H1 (cell line): ENCODE results near the gene LINC01488. TPM values are rescaled to one million over a fixed set of nuclear protein-coding genes. Genes with fewer than 3 reads are reported as not detected.

Experiments
- CTCF ChIA-PET: fragments of 300-600 bp; sonication (Branson Sonifier 250); formaldehyde crosslinking; loops from one replicate; lab custom pipeline; 2021; ENCODE audit not compliant: partially characterized antibody; lab: Charles Lee
- POLR2A ChIA-PET: fragments of 300-600 bp; sonication (Branson Sonifier 250); formaldehyde crosslinking; loops from one replicate; lab custom pipeline; 2021; ENCODE audit warnings: inconsistent platforms; ENCODE audit not compliant: partially characterized antibody; lab: Charles Lee
- DNase-seq, 2 experiments: peaks; one replicate each; pipeline versions ENCODE4 v3.0.0 to v3.0.0-alpha.2; 2010 to 2022; ENCODE audit warnings: low spot score in 2 of 2, low read depth in 1 of 2, mixed read lengths in 1 of 2
- FAIRE-seq: peaks from 2 replicates; lab custom pipeline; 2011; peaks lifted over from hg19 to GRCh38; lab: Jason Lieb, UNC
- H2AFZ ChIP-seq: 2 replicates; pipeline ENCODE4 v1.8.1; 2012; ENCODE audit warnings: low read length, inconsistent platforms
- H2AK5ac ChIP-seq: 2 replicates; pipeline ENCODE4 v1.6.1; 2013; ENCODE audit warnings: low read depth, low read length
- H2BK120ac ChIP-seq: replicated peaks from 2 replicates; pipeline ENCODE3; 2013; ENCODE audit warnings: low read depth, low read length, inconsistent platforms
- H2BK12ac ChIP-seq: 2 replicates; pipeline ENCODE4 v1.6.1; 2013; ENCODE audit warnings: low read depth, low read length
- H2BK15ac ChIP-seq: 2 replicates; pipeline ENCODE4 v1.6.1; 2013; ENCODE audit warnings: low read length
- H2BK20ac ChIP-seq: 2 replicates; pipeline ENCODE4 v1.6.1; 2013; ENCODE audit warnings: low read length
- H2BK5ac ChIP-seq: 2 replicates; pipeline ENCODE4 v1.6.1; 2013; ENCODE audit warnings: low read depth, low read length
- H3K14ac ChIP-seq: 2 replicates; pipeline ENCODE4 v1.6.1; 2013; ENCODE audit warnings: inconsistent platforms; ENCODE audit not compliant: insufficient read length
- H3K18ac ChIP-seq: 2 replicates; pipeline ENCODE4 v1.6.1; 2013; ENCODE audit warnings: low read length; ENCODE audit errors: extremely low read depth
- H3K23ac ChIP-seq: 2 replicates; pipeline ENCODE4 v1.6.1; 2013; ENCODE audit warnings: inconsistent platforms; ENCODE audit not compliant: insufficient read length
- H3K23me2 ChIP-seq: 2 replicates; pipeline ENCODE4 v1.6.1; 2013; ENCODE audit warnings: low read depth, low read length
- H3K27ac ChIP-seq: 2 replicates; pipeline ENCODE4 v1.6.1; 2011; ENCODE audit warnings: low read depth, low read length, inconsistent platforms
- H3K27me3 ChIP-seq, 4 experiments: replicated peaks in 1 of 4; 1 replicate in 1 of 4; 2 replicates in 3 of 4; pipeline versions ENCODE4 v1.6.1 to v1.8.1; 2011 to 2013; ENCODE audit warnings: low read length in 3 of 4, mild to moderate bottlenecking in 3 of 4, inconsistent platforms in 2 of 4, mixed read lengths in 2 of 4, moderate library complexity in 1 of 4; ENCODE audit not compliant: control insufficient read depth in 3 of 4, insufficient read depth in 3 of 4; ENCODE audit errors: extremely low read depth in 1 of 4
- H3K36me3 ChIP-seq, 4 experiments: 2 replicates each; pipeline versions ENCODE4 v1.6.1 to v1.8.1; 2011 to 2013; ENCODE audit warnings: mild to moderate bottlenecking in 4 of 4, low read length in 3 of 4, moderate library complexity in 2 of 4, control low read depth in 1 of 4, inconsistent platforms in 1 of 4; ENCODE audit not compliant: insufficient read depth in 4 of 4, control insufficient read depth in 2 of 4
- H3K4ac ChIP-seq: replicated peaks from 2 replicates; pipeline ENCODE3; 2013; ENCODE audit warnings: low read length, low read depth, mixed read lengths, inconsistent platforms; ENCODE audit not compliant: insufficient read length
- H3K4me1 ChIP-seq, 4 experiments: replicated peaks in 1 of 4; 1 replicate in 1 of 4; 2 replicates in 3 of 4; pipeline versions ENCODE4 v1.6.1 to v1.8.1; 2011 to 2013; ENCODE audit warnings: low read length in 3 of 4, inconsistent platforms in 2 of 4, mixed read lengths in 1 of 4; ENCODE audit not compliant: insufficient read depth in 4 of 4, control insufficient read depth in 3 of 4
- H3K4me2 ChIP-seq, 2 experiments: 2 replicates each; pipeline versions ENCODE4 v1.6.1 to v1.8.1; 2011 to 2013; ENCODE audit warnings: low read depth in 2 of 2, low read length in 2 of 2, control low read depth in 1 of 2, inconsistent platforms in 1 of 2, mild to moderate bottlenecking in 1 of 2; ENCODE audit not compliant: insufficient read depth in 1 of 2
- H3K4me3 ChIP-seq, 4 experiments: fragments of 200-600, 300-600 bp in 1 of 4; sonication (generic), shearing (Covaris generic), sonication (Bioruptor Twin) in 1 of 4; 2 replicates each; pipeline versions ENCODE4 v1.5.1 to v1.8.1; 2011 to 2016; ENCODE audit warnings: low read length in 4 of 4, low read depth in 3 of 4, control low read depth in 2 of 4, inconsistent platforms in 2 of 4, mild to moderate bottlenecking in 2 of 4, mixed read lengths in 1 of 4, moderate library complexity in 1 of 4; ENCODE audit not compliant: insufficient read depth in 2 of 4; ENCODE audit errors: extremely low read depth in 1 of 4
- H3K56ac ChIP-seq: replicated peaks from 2 replicates; pipeline ENCODE3; 2013; ENCODE audit warnings: low read depth, mild to moderate bottlenecking, mixed read lengths, low read length, inconsistent platforms; ENCODE audit not compliant: insufficient read length
- H3K79me1 ChIP-seq: 2 replicates; pipeline ENCODE4 v1.6.1; 2013; ENCODE audit warnings: low read depth, low read length, control low read depth
- H3K79me2 ChIP-seq, 2 experiments: 2 replicates each; pipeline versions ENCODE4 v1.6.1 to v1.8.1; 2012 to 2013; ENCODE audit warnings: low read length in 2 of 2, mild to moderate bottlenecking in 2 of 2, inconsistent platforms in 1 of 2; ENCODE audit not compliant: insufficient read depth in 2 of 2, control insufficient read depth in 1 of 2
- H3K9ac ChIP-seq, 4 experiments: replicated peaks in 1 of 4; 1 replicate in 1 of 4; 2 replicates in 3 of 4; pipeline versions ENCODE4 v1.6.1 to v1.8.1; 2011 to 2013; ENCODE audit warnings: low read depth in 3 of 4, low read length in 3 of 4, control low read depth in 2 of 4, mild to moderate bottlenecking in 2 of 4, moderate library complexity in 2 of 4, inconsistent platforms in 1 of 4; ENCODE audit errors: extremely low read depth in 1 of 4
- H3K9me3 ChIP-seq, 2 experiments: 2 replicates each; pipeline versions ENCODE4 v1.6.1 to v1.8.1; 2012 to 2013; ENCODE audit warnings: mild to moderate bottlenecking in 2 of 2, moderate library complexity in 2 of 2, control low read depth in 1 of 2, inconsistent platforms in 1 of 2, low read depth in 1 of 2, low read length in 1 of 2, mixed read lengths in 1 of 2; ENCODE audit not compliant: insufficient read depth in 2 of 2
- H4K20me1 ChIP-seq, 2 experiments: replicated peaks in 1 of 2; 2 replicates each; pipeline versions ENCODE3 to v1.8.1; 2011 to 2013; ENCODE audit warnings: inconsistent platforms in 2 of 2, low read length in 2 of 2, mild to moderate bottlenecking in 1 of 2; ENCODE audit not compliant: insufficient read depth in 2 of 2, control insufficient read depth in 1 of 2
- H4K5ac ChIP-seq: 2 replicates; pipeline ENCODE4 v1.6.1; 2013; ENCODE audit warnings: low read length, low read depth, mixed read lengths, inconsistent platforms; ENCODE audit not compliant: insufficient read length
- H4K8ac ChIP-seq: 2 replicates; pipeline ENCODE4 v1.8.0; 2013; ENCODE audit warnings: mild to moderate bottlenecking, moderate library complexity, low read length, inconsistent platforms; ENCODE audit not compliant: insufficient read depth; ENCODE audit errors: extremely low read depth
- H4K91ac ChIP-seq: replicated peaks from 2 replicates; pipeline ENCODE3; 2013; ENCODE audit warnings: low read length, mixed read lengths, inconsistent platforms; ENCODE audit not compliant: insufficient read length
- CEBPB ChIP-seq: IDR thresholded peaks from 2 replicates; pipeline ENCODE4 v1.6.1; 2012; ENCODE audit warnings: low read depth, low read length
- CHD2 ChIP-seq: IDR thresholded peaks from 2 replicates; pipeline ENCODE4 v1.6.1; 2012; ENCODE audit warnings: low read length, improper control_type of control experiment
- KDM1A ChIP-seq: fragments of 200-600, 300-600 bp; sonication (generic); IDR thresholded peaks from 2 replicates; pipeline ENCODE4 v1.7.1; 2016; ENCODE audit warnings: mild to moderate bottlenecking, low read length, borderline replicate concordance
- RAD21 ChIP-seq, 2 experiments: IDR thresholded peaks in 1 of 2; conservative IDR thresholded peaks in 1 of 2; 2 replicates each; pipeline ENCODE4 v1.6.1; 2011; ENCODE audit warnings: low read depth in 2 of 2, low read length in 2 of 2, improper control_type of control experiment in 1 of 2, inconsistent platforms in 1 of 2, mild to moderate bottlenecking in 1 of 2, moderate library complexity in 1 of 2
- SP2 ChIP-seq: IDR thresholded peaks from 2 replicates; pipeline ENCODE4 v1.6.1; 2012; ENCODE audit warnings: mild to moderate bottlenecking, low read length, inconsistent platforms
- TBP ChIP-seq: IDR thresholded peaks from 2 replicates; pipeline ENCODE4 v1.6.1; 2011; ENCODE audit warnings: low read depth, low read length, improper control_type of control experiment
- YY1 ChIP-seq: IDR thresholded peaks from 2 replicates; pipeline ENCODE4 v1.6.1; 2011; ENCODE audit warnings: low read depth, mild to moderate bottlenecking, low read length
- WGBS, 2 experiments: shearing (Covaris generic) in 1 of 2; methylation state at CpG; one replicate each; pipeline versions ENCODE4 v1.1.6 to v1.1.7; 2013 to 2015; ENCODE audit warnings: low lambda C conversion rate in 2 of 2, mixed read lengths in 2 of 2, inconsistent platforms in 1 of 2, low coverage in 1 of 2, missing lambda C conversion rate in 1 of 2; ENCODE audit not compliant: insufficient replicate concordance in 2 of 2, insufficient coverage in 1 of 2, insufficient read length in 1 of 2; ENCODE audit errors: extremely low coverage in 1 of 2, missing lambda C conversion rate in 1 of 2; 5-methylcytosine and 5-hydroxymethylcytosine counted together
- polyA plus RNA-seq, 7 experiments: library from polyadenylated mRNA; depleted of rRNA in 3 of 7; stranded (reverse) in 5 of 7; unstranded in 2 of 7; fragments of >200 nt in 5 of 7; fragments of 200-250 nt in 2 of 7; gene quantifications; 1 replicate in 5 of 7; 2 replicates in 1 of 7; 4 replicates in 1 of 7; pipeline versions ENCODE4 v1.2.1 to v1.2.3, GENCODE V29; 2011 to 2013; ENCODE audit warnings: missing spikeins in 2 of 7, mixed read lengths in 2 of 7
- total RNA-seq: library from RNA; stranded (reverse); fragmentation: NEBNext Ultra II Directional; extraction: Animal tissue kit (Norgen Biotek cat#: 25700); gene quantifications from 2 replicates; pipeline ENCODE4 v1.2.1, GENCODE V29; 2021
- TF ChIP-seq, protein P1 (sequence below): IDR thresholded peaks from 2 replicates; pipeline ENCODE4 v1.6.1; 2012; ENCODE audit warnings: low read length, inconsistent platforms
- TF ChIP-seq, protein P2 (sequence below): IDR thresholded peaks from 2 replicates; pipeline ENCODE4 v1.6.1; 2012; ENCODE audit warnings: inconsistent platforms

Gene LINC01488
- total and polyA plus RNA-seq, 2 of the 8 experiments (the other 6 are each of a cell fraction or from before 2014, with no cell fraction given), result not detected

DNA sequence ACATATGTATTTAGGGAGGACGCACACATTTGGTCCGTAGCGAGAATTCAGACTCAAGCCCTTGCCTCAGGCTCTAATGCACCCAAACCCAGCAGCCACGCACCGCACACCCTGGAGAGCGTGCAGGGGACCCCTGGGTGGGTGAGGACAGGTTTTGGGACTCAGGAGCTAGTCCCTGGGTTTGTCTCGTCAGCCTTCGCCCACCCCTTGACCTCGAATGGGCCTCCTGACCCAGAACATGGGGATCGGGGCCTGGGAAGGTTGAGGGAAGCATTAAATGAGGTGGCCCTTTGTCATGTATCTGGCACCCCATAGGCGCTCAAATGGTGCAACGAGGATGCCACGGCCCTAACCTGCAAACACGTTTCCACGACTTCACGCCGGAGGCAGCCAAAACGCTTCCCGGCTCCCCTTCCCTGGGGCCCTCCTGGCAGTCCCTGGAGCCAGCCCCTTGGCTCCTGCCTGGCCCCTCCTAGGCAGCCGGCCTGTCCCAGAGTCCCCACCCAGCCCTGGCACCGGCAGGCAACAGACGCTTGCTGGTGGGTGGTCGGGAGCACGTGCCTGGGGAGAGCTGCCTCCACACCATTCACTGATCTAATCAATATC lies 5.5 kb upstream of the LINC01488 start:
- CTCF ChIA-PET, result interaction anchor here (0.5 to 1.5 kb wide), 2 partner anchors 13 to 52 kb away, joined by 3 read pairs; no protein-coding TSS in a partner anchor
- 61% methylated on average over 16 of the region's 24 CpGs; no CpG with 5 or more reads in 1 of the 2 experiments for WGBS, 2 experiments
- TF ChIP-seq, protein P1, sequence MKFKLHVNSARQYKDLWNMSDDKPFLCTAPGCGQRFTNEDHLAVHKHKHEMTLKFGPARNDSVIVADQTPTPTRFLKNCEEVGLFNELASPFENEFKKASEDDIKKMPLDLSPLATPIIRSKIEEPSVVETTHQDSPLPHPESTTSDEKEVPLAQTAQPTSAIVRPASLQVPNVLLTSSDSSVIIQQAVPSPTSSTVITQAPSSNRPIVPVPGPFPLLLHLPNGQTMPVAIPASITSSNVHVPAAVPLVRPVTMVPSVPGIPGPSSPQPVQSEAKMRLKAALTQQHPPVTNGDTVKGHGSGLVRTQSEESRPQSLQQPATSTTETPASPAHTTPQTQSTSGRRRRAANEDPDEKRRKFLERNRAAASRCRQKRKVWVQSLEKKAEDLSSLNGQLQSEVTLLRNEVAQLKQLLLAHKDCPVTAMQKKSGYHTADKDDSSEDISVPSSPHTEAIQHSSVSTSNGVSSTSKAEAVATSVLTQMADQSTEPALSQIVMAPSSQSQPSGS, result no peak
- TF ChIP-seq CHD2 (no peak), SP2 (no peak), KDM1A (no peak), YY1 (no peak), TBP (no peak), CEBPB (peak; percentile 36; the same call in 1 of the 2 replicates), RAD21 (IDR thresholded peaks at IDR 0.05 in 1 of 2, conservative IDR thresholded peaks at IDR 0.05 in 1 of 2; ENCODE audit: low read depth in 2 of 2, low read length in 2 of 2) (peak; percentile 2 to 15; a peak in 1 of 4 replicates)
- TF ChIP-seq, protein P2, sequence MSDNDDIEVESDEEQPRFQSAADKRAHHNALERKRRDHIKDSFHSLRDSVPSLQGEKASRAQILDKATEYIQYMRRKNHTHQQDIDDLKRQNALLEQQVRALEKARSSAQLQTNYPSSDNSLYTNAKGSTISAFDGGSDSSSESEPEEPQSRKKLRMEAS, result peak; percentile 76

More for the DNA sequence above, 5.5 kb upstream of the LINC01488 start:
- Histone ChIP-seq H4K5ac (no peak overlapping the region), H4K8ac (no peak overlapping the region; the same call in 1 of the 2 replicates), H3K4me1 (peaks cover 0 to 31% (median 18%) of the 10 kb centered on the region in 4 experiments; a peak in 6 of 7 replicates), H3K4ac (peak overlapping the region; percentile 44), H2BK12ac (no peak overlapping the region; the same call in 1 of the 2 replicates), H3K23ac (no peak overlapping the region), H2BK5ac (peak overlapping the region; percentile 24; the same call in 1 of the 2 replicates), H2AFZ (no peak overlapping the region), H4K91ac (no peak overlapping the region), H3K18ac (peak overlapping the region; percentile 48), H3K4me2 (peak overlapping the region in 1 of 2 experiments; percentile 25; a peak in 1 of 4 replicates), H3K4me3 (no peak overlapping the region; a peak in 1 of 8 replicates), H2BK15ac (no peak overlapping the region), H3K9me3 (peaks cover 4 to 5% of the 10 kb centered on the region in 2 experiments; a peak in 1 of 4 replicates), H2BK20ac (peak overlapping the region; percentile 61; the same call in 1 of the 2 replicates), H3K9ac (no peak overlapping the region), H4K20me1 (no peaks in the 10 kb centered on the region), H3K14ac (no peak overlapping the region), H3K56ac (no peak overlapping the region), H2BK120ac (no peak overlapping the region), H3K27me3 (peaks cover 0 to 21% (median 12%) of the 10 kb centered on the region in 4 experiments; a peak in 5 of 7 replicates), H3K36me3 (no peaks in the 10 kb centered on the region), H3K27ac (no peak overlapping the region), H3K79me1 (no peaks in the 10 kb centered on the region), H3K23me2 (no peaks in the 10 kb centered on the region), H2AK5ac (no peak overlapping the region; the same call in 1 of the 2 replicates), H3K79me2 (no peaks in the 10 kb centered on the region)
- DNase-seq (peak; percentile 34 to 67), FAIRE-seq (no peak)
- POLR2A ChIA-PET, result interaction anchor here (0.6 to 1.1 kb wide), 2 partner anchors 162 to 163 kb away, joined by 4 to 5 read pairs; no protein-coding TSS in a partner anchor
